GM19468 (cell line): ENCODE measurements around the gene MCF2L2.
"Not testable (repeated sequence)": the region's sequence is repeated elsewhere in the genome, so short reads cannot be mapped to it uniquely, and the experiment has no call there.

ENCODE experiments used
- ATAC-seq: cut with Tn5 transposase; IDR thresholded peaks from one replicate; pipeline ENCODE4 v1.9.1; 2021; ENCODE audit warnings: mild to moderate bottlenecking, moderate library complexity, moderate number of reproducible peaks; ENCODE audit not compliant: unreplicated experiment; ENCODE audit errors: extremely low read depth

The MCF2L2 gene

DNA sequence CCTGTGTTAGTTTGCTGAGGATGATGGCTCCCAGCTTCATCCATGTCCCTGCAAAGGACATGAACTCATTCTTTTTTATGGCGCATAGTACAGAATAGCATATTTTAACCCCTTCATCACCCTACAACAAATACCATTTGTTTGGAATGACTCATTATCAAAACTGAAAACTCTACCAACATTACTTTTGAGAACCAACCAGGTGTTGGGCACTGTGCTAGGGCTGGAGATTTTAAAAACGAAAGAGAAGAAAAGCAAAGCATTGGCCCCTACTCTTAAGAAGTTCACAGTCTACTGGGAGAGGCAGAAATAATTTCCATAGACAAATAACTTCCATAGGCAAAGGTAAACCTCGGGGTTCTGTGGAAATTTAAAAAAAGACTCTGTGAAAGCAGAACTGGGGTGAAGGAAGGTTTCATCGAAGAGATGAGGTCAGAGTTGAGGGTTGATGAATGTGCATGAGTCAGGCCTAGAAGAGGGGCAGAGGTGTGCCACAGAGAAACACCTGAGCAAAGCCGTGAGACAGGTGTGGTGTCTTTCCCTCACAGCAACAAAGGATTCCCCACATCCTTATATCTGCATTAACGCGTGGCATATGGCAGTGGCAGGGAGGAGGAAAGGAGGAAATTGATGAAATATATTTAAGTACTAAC is 51.0 kb downstream of the MCF2L2 start:
- ATAC-seq, result no peak

DNA sequence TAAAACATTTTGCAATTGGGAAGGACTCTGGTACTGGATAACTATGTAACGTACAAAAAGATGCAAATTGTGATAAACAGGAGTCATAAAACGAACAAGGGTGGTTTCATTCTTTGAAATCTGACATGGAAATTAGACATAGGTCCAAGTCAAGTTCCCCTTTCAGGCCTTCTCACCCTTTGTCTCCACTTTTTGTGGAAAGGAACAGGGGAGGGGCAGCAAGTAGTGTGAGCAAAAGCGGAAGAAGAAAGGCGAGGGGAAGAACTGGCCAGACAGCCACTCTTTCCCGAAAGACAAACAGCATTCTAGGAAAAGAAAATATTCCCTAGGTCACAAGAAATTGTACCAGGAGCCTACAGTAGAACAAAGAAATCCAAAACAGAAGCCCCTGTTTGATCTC is 52.6 kb downstream of the MCF2L2 start:
- no peak for ATAC-seq

DNA sequence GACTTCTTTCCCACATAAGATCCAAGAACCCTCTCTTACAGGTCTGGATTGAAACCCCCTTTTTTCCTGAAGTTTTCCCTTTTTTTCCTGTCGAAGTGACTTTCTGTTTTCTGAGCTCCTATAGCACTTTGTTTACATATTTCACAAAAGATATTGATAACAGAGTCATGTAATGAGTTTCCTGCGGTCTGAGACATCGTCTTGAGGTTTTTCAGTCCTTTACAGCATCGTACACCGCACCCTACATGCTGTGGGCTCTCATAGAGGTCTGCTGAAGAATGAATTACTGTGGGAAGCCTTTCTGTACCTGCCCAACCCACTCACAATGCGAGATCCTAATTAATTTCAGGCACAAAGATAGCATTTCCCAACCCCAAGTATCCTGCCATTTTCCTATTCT is 53.1 kb downstream of the MCF2L2 start:
- no peak for ATAC-seq

DNA sequence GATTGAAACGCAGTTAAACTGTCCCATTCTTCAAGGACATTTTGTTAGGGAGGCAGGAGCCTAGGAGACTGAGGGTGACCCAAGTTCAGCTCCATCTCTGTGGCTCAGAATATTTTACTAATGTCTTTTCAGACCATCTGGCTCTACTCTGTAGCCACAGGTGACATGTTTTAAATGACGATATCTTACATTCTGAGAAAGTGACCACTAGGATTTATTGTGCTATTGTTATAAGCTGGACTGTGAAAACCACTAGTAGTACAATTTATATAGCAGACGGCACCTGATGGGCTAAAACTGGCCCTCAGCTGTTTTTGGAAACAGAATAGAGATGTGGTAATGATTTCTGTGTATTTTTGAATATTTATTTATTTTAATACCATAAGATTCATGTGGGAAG is 55.5 kb downstream of the MCF2L2 start:
- ATAC-seq, result no peak

DNA sequence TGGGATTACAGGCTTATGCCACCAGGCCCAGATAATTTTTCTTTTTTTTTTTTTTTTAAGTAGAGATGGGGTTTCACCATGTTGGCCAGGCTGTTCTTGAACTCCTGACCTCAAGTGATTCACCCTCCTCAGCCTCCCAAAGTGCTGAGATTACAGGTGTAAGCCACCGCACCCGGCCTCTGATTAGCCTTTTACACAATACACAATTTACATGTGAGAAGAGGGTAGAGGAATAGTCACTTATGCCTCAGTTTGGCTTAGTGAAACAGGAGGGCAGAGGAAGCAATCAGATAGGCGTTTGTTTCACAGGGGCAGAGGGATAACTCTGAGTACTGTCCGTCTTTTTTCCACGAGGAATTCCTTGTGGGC is 56.8 kb downstream of the MCF2L2 start:
- ATAC-seq, result not testable (repeated sequence)

DNA sequence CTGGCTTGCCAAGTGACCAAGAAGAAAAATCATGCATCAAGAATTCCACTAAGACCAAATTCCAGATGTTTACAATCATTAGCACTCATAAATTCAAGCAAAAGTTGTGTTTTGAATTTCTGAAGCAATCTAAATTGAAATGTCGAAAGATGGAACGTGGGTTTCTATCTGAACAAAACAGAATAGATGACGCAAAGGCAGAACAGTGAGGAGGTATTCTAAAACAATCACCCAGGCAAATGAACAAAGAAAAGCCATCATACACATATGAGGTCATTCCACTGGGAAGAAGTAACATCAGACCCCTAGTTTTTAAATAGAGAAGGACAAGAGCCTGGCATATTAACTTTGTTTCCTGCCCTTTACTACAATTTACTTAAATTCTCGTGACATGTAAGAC is 58.0 kb downstream of the MCF2L2 start:
- no peak for ATAC-seq

DNA sequence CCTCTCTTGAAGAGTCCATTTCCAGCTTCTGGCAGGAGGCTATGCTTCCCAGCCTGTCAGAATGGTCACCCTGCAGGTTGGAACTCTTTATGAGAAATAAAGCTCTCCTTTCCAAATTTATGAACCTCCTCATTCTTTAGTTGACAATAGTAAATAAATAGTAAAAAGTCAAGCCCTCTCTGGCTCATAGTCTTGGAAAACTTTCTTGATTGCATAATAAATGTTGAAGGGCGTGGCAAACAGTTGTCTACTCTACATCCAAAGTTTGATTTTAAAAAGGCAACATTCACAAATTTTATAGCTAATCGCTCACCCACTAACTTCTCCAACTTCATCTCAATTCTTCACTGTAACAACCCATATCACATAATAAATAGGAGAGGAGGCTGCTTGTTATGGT is 58.8 kb downstream of the MCF2L2 start:
- no peak for ATAC-seq

DNA sequence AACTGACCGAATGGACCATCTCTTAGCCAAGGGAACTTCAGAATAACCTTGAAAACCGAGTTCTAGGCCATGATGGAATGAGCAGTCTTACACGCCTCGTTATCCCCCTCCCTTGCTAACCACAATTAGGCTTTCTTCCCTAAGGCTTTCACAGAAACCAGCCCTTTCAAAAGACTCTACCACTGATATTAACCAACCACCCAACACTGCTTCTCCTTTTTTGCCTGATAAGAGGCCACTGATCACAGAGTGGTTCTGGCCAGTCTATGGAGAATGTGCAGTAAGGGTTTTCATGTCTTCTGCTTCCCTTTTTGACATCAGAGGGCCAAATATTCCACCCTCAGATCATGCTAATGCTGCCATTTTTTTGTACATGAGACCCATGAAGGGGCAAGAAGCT is 59.3 kb downstream of the MCF2L2 start:
- no peak for ATAC-seq

DNA sequence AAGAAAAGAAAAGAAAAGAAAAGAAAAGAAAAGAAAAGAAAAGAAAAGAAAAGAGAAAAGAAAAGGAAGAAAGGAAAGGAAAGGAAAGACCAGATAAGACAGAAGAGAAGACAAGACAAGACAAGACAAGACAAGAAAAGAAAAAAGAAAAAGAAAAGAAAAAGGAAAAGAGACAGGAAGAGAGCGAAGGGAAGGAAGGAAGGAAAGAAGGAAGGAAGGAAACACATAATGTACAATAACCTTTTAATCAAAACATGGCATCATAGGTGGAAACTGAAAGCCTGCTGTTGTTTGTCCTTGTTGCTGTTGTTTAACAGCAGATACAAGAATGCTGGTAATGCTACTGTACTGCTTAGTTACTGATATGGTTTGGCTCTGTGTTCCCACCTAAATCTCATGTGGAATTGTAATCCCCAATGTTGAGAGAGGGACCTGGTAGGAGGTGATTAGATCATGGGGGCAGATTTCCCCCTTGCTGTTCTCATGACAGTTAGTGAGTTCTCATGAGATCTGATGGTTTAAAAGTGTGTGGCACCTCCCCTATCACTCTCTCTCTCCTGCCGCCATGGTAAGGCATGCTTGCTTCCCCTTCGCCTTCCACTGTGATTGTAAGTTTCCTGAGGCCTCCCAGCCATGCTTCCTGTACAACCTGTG is 67.3 kb downstream of the MCF2L2 start:
- ATAC-seq, result no peak

DNA sequence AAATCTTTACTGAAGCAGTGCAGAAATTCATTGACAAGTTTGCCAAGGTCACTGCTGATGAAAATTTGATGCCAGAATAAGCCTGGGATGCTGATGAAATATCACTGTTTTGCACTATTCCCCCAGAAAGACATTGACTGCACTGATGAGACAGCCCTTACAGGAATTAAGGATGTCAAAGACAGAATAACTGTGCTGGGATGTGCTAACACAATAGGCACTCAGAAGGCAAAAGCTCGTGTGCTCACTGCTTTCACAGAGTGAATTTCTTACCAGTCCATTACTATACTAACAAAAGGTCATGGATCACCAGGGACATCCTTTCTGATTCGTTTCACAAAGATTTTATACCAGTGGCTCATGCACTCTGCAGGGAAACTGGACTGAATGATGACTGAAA is 69.4 kb downstream of the MCF2L2 start:
- no peak for ATAC-seq

DNA sequence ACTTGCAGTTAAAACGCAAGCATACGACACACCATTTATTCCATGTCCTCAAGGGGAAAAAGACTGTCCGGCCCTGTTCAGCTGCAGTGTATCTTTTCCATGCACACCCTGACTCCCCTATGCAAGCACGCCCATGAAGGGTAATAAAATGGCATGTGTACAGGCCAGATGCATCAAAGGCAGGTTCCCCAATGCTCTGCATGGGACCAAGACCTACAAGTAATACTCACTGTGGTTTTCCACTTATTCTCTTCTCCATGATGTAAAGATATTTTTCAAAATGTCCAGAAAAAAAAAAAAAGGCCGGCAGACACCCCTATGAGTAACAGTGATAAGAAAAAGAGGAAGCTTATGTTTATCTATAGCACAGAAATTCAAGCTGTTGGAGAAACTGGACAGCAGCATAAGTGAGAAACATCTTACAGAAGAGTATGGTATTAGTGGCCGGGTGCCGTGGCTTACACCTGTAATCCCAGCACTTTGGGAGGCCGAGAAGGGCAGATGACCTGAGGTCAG is 70.8 kb downstream of the MCF2L2 start:
- no peak for ATAC-seq

DNA sequence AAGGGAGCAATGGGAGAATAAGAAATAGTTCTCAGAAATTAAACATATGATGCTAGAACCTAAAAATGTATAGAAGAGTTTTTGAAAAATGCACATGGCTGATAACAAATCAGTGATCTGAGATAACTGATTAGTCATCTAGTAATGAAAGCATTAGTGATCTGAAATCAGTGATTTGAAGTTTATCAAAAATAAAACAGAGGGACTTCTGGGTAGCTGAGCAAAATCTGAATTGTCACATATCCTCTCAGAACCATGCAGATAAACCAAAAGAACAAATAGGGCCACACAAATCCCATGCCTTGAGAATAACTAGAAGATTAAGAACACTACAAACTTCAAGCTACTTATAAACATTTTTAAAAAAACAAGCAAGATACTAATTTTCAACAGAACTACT is 71.5 kb downstream of the MCF2L2 start:
- ATAC-seq, result no peak

DNA sequence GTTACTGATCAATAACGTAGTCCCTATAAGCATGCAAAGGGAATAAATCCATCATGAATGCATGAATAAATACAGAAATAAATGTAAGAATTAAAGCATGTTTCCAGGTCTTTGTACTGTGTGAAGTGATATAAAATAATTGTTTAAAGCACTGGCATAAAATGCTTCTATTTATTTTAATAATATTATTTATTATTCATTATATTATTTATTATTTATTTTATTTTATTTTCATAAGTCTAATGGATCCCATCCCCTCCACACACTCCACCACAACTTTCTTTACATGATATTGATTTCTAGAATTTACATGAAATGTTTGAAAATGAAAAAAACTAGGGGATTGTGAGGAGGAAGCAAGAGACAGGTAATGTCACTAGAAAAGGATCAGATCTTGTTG is 73.5 kb downstream of the MCF2L2 start:
- no peak for ATAC-seq

DNA sequence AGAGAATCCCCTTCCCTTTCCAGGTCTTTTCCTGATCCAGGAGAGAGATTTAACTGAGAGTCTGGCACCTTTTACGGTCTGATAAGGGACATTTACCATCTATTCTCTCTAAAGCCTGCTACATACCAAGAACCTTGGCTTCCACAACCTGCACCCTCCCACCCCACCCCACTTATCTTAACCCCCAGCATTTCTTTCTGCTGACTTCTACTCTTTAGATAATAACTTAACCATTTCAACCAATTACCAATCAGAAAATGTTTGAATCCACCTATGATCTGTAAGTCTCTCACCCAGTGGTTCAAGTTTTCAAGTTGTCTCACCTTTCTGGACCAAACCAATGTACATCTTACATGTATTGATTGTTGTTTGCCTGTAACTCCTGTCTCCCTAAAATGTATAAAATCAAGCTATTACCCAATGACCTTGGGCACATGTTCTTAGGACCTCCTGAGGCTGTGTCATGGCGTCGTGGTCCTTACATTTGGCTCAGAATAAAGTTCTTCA is 74.0 kb downstream of the MCF2L2 start:
- no peak for ATAC-seq

DNA sequence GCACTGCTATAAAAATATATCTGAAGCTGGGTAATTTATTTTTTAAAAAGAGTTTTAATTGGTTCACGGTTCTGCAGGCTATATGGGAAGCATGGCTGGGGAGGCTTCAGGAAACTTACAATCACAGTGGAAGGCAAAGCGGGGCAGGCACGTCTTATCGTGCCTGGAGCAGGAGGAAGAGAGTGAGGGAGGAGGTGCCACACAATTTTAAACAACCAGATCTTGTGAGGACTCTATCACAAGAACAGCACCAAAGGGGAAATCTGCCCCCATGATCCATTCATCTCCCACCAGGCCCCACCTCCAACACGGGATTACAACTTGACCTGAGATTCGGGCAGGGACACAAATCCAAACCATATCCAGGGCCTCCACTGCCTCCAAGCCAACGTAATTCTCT is 75.0 kb downstream of the MCF2L2 start:
- no peak for ATAC-seq

DNA sequence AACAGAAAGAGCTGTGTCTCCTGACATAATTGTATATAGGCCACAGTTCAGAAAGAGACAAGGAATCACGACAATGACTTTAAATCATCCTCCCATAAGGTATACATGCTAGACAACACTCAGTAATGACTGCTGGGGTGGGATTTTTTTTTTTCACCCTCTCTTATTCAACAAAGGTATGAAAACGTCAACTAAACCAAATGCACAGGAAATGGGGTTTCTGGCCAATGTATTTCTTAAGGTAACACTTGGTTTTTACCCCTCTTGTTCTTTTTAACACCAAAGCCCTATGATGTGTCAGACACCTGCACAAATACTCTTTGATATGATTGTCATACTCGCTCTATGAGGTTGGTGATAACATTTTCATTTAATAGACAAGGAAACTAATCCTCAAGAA is 78.3 kb downstream of the MCF2L2 start:
- no peak for ATAC-seq

DNA sequence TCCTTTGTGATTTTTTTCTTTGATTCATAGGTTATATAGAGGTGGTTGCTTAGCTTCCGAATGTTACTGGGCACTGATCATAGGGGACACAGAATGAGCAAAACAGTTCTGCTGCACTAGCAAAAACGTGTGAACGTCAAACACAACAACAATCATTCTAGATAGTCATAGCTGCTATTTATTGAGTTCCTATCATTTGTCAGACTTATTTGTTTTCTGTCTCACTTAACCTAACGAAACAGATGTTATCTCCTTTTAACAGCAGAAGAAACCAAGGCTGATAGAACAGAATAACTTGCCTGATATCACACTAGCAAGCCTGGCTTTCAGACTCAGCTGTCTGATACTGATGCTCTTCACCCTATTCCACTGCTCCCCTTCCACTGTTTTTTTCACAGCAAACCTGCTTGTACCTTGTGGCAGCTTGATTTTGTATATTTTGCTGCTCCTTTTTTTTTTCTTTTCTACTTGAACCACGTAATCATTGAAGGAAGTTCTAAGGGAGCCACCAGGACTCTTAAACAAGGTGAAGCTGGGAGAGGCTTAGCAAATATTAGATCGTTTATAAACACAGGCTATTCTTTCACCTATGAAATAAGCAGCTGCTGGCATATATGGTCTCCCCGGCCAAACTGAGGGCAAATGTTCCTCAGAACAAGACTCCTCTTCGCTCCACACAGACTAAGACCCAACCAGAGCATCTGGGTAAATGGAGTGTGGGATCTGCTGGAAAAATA is 78.8 kb downstream of the MCF2L2 start:
- ATAC-seq, result no peak

DNA sequence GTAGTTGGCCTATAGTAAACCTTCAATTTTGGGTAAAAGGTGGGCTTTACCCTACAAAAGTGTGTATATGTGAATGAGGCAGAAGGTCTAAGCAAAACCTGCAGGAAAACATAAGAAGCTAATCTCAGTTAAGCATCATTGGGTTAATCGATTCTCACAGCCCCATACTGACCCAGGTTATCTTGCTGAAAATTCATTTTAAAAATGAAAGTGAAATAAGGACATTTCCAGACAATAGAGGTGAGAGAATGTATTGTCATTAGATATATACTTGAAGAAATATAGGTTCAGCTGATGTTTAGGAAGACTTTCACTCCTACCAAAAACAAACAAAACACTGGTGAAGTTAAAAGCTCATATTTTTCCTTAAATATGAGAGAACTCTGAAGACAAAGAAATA is 85.6 kb downstream of the MCF2L2 start:
- no peak for ATAC-seq

DNA sequence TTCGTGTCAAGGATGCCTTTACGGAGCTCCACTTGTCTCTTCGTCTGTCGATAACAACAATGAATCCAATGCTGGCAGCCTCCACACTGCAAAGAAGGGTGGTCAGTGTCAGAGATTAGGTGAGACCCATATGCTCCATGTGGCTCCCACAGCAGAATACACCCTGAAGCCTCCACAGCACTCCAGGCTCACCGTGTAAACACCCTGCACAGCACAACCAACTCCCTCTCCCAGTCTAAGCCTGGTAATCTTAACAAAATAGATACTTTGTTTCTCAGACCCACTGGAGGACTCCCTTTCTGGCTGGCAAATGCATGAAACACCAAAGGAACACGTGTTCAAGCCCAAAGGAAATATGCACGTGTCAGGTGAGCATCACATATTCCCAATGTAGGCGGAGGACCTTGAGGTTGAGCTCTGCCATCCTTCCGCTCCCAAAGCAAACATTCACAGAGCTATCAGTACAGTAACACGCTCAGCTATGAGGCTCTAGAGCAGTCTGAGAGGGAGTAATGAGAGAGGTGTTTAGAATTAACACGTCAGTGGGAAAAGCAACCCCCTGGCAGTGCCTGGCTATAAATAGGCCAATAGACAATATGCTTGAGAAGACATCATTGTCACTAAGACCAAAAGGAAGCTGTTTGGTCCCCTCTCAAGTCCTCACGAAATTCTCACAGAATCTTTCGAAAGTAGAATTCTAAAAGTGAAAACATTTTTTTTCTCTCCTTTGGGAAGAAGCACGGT is 86.7 kb downstream of the MCF2L2 start:
- ATAC-seq, result no peak

DNA sequence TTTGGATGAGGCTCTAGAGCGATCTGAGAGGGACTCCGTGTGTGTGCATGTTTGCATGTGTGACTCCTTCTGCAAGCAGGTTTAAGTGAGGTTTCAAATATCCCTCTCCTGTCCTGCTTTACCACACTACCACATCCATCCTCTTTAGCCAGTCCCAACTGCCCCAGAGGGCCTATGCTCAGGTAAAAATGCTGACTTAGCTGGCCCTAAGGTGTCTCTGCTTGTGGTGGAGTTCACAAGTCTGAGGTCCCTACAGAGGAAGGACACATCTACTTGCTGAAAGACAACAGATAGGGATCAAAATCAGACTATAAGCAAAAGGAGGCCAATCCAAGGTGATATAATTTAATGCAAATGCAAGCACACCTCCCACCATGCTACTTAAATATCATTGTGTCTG is 88.2 kb downstream of the MCF2L2 start:
- no peak for ATAC-seq
